K562 (cell line): ENCODE measurements around the gene MED16. TPM values are rescaled to one million over a fixed set of nuclear protein-coding genes. Genes with fewer than 3 reads are reported as not detected.

ENCODE experiments used
- ARID2 ChIP-seq: fragments of 450-650 bp; IDR thresholded peaks from 2 replicates; pipeline ENCODE4 v1.6.1; 2017; ENCODE audit warnings: antibody characterized with exemption, mild to moderate bottlenecking
- E2F3 ChIP-seq: fragments of 250-450 bp; sonication (Bioruptor Pico); IDR thresholded peaks from 2 replicates; pipeline ENCODE4 v1.4.0; 2020; ENCODE audit warnings: mild to moderate bottlenecking
- E2F4 ChIP-seq: sonication (generic); formaldehyde crosslinking; IDR thresholded peaks from 2 replicates; pipeline ENCODE4 v1.8.0; 2022; ENCODE audit warnings: mild to moderate bottlenecking, low read depth, missing genetic modification reagents
- ELF1 ChIP-seq: fragments of 200-800 bp; sonication (Bioruptor generic); IDR thresholded peaks from 2 replicates; pipeline ENCODE4 v1.6.1; 2016; ENCODE audit warnings: missing genetic modification characterization, missing compliant biosample characterization
- ETV5 ChIP-seq: sonication (generic); formaldehyde crosslinking; IDR thresholded peaks from 2 replicates; pipeline ENCODE4 v1.4.0; 2020; ENCODE audit warnings: low read depth, mild to moderate bottlenecking, missing genetic modification reagents
- ETV6 ChIP-seq, 3 experiments: fragments of 150-350 bp in 1 of 3; sonication (generic) in 1 of 3; formaldehyde crosslinking in 1 of 3; IDR thresholded peaks; 2 replicates each; pipeline versions ENCODE4 v1.6.1 to v1.8.0; 2014 to 2022; ENCODE audit warnings: borderline replicate concordance in 2 of 3, low read depth in 2 of 3, antibody characterized with exemption in 1 of 3, low read length in 1 of 3, mild to moderate bottlenecking in 1 of 3, missing genetic modification reagents in 1 of 3
- GABPA ChIP-seq: fragments of 200-800 bp; sonication (Bioruptor generic); conservative IDR thresholded peaks from 2 replicates; pipeline ENCODE4 v1.6.1; 2016; ENCODE audit warnings: low read depth, missing genetic modification characterization, missing compliant biosample characterization
- KAT8 ChIP-seq: fragments of 450-650 bp; IDR thresholded peaks from 2 replicates; pipeline ENCODE4 v1.6.1; 2016; ENCODE audit warnings: low read depth, mild to moderate bottlenecking
- LCOR ChIP-seq: sonication (generic); formaldehyde crosslinking; IDR thresholded peaks from 2 replicates; pipeline ENCODE4 v1.8.0; 2022; ENCODE audit warnings: mild to moderate bottlenecking, missing genetic modification reagents
- LEF1 ChIP-seq: fragments of 450-650 bp; IDR thresholded peaks from 2 replicates; pipeline ENCODE4 v1.6.1; 2016; ENCODE audit warnings: mild to moderate bottlenecking
- NFRKB ChIP-seq: fragments of 450-650 bp; IDR thresholded peaks from 2 replicates; pipeline ENCODE4 v1.6.1; 2016; ENCODE audit warnings: low read depth
- NR0B1 ChIP-seq: fragments of 450-650 bp; IDR thresholded peaks from one replicate; pipeline ENCODE4 v1.6.1; 2018; ENCODE audit warnings: mild to moderate bottlenecking, moderate library complexity; ENCODE audit not compliant: partially characterized antibody
- RNF219 ChIP-seq: fragments of 250-450 bp; sonication (Bioruptor Pico); IDR thresholded peaks from 2 replicates; pipeline ENCODE4 v1.5.0; 2022; ENCODE audit warnings: mild to moderate bottlenecking
- STAT6 ChIP-seq: sonication (generic); formaldehyde crosslinking; IDR thresholded peaks from 2 replicates; pipeline ENCODE4 v1.8.1; 2023; ENCODE audit warnings: mild to moderate bottlenecking, missing genetic modification reagents
- TFAP4 ChIP-seq: sonication (generic); formaldehyde crosslinking; IDR thresholded peaks from 2 replicates; pipeline ENCODE4 v1.8.0; 2022; ENCODE audit warnings: missing genetic modification reagents, mild to moderate bottlenecking, moderate library complexity, borderline replicate concordance
- ZBED1 ChIP-seq: IDR thresholded peaks from 2 replicates; pipeline ENCODE4 v1.6.1; 2014
- ZNF124 ChIP-seq: sonication (generic); formaldehyde crosslinking; IDR thresholded peaks from 2 replicates; pipeline ENCODE4 v1.8.1; 2022; ENCODE audit warnings: missing genetic modification reagents
- ZSCAN32 ChIP-seq: fragments of 450-650 bp; formaldehyde crosslinking; IDR thresholded peaks from 2 replicates; pipeline ENCODE4 v1.4.0; 2020; ENCODE audit warnings: mild to moderate bottlenecking, moderate library complexity
- polyA plus RNA-seq, 8 experiments: library from polyadenylated mRNA; depleted of rRNA in 4 of 8; stranded (reverse) in 5 of 8; unstranded in 3 of 8; fragments of >200 nt; fragmentation: Nextera tagmentation in 2 of 8; fragmentation: Illumina TruSeq in 1 of 8; extraction: Ambion mirVana in 2 of 8; extraction: Trizol in 1 of 8; gene quantifications; 2 replicates each; pipeline versions ENCODE4 v1.2.1 to v1.2.3, GENCODE V29; 2011 to 2014; ENCODE audit warnings: inconsistent platforms in 1 of 8, missing spikeins in 1 of 8
- total RNA-seq, 7 experiments: library from RNA; depleted of rRNA in 6 of 7; stranded (reverse); fragments of >200 nt in 6 of 7; fragmentation: Illumina TruSeq in 2 of 7; extraction: Trizol in 2 of 7; gene quantifications; 2 replicates each; pipeline versions ENCODE4 v1.2.1 to v1.2.3, GENCODE V29; 2011 to 2021; ENCODE audit warnings: low replicate concordance in 1 of 7

Gene MED16
- total and polyA plus RNA-seq, 9 of the 15 experiments (the other 6 are each of a cell fraction or from before 2014, with no cell fraction given): 0.89 to 59.9 (median 8.6) TPM

- TF ChIP-seq E2F4 (no peak), LCOR (CRISPR knock-in tag) (no peak), E2F3 (no peak), ARID2 (no peak), ZBED1 (no peak), ZNF124 (no peak), ZSCAN32 (CRISPR knock-in tag) (no peak), STAT6 (no peak), NR0B1 (no peak), ETV5 (CRISPR knock-in tag) (no peak), LEF1 (0 out of 2 replicates have a peak, but pooled peaks have one; percentile 31), TFAP4 (CRISPR knock-in tag) (peak; percentile 36; the same call in 1 of the 2 replicates), NFRKB (no peak), KAT8 (no peak), GABPA (tag) (peak; percentile 68), RNF219 (no peak), ETV6 (IDR thresholded peaks at IDR 0.05; ENCODE audit: borderline replicate concordance in 1 of 2, low read depth in 2 of 2, low read length in 1 of 2) (no peak), ETV6 (CRISPR knock-in tag; IDR thresholded peaks at IDR 0.05; ENCODE audit: borderline replicate concordance) (no peak), ELF1 (tag) (no peak)
Observed at GRCh38 chr19:900302-901111, 7.5 kb upstream of the MED16 start (continued).
